ENCODE results near the gene VPS37C.

The VPS37C gene

DNA sequence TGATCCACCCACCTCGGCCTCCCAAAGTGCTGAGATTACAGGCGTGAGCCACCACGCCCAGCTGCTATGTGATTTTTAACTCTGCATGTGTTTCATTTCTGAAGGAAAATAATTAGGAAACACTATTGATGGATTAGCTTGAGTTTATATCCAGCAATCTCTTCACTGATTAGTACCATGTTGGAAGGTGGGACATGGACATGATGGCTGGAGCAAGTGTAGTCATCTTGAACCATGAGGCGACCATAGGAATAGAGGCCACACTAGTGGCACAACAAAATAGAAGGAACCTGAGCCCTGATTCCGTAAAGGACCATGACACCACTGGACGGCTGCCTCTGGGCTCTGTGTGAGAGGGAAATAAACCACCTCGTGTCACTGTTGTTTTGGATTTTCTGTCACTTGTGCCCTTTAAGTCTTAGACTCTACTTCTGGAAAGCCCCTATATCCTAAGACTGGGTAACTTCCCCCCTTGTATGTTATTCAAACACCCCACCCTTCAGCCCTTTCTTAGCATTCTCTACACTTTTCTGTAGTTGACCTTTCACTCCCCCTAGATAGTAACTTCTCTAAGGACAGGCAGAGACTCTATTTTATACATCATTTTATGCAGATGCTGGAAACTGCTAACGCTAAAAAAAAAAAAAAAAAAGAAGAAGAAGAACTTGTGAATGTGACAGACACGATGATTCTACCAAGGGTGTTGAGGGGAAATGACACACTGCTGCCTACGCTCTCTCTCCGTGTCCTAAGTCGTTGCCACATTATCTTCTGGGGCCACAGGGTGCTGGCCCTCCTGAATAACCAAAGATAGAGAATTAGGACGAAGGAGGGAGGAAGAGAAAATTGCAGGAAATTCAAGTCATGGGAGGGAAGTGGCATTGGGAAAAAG, 2.7 kb upstream of the VPS37C start:
- H3K4me1 ChIP-seq (ENCODE audit: control insufficient read depth, insufficient read depth, low read length, unreplicated experiment) = peaks cover 15% of the 10 kb centered on the region
- no peaks in the 10 kb centered on the region for H3K36me3 ChIP-seq (ENCODE audit: insufficient read depth, low read length)
- H3K79me2 ChIP-seq (ENCODE audit: control insufficient read depth, insufficient read depth, low read length, unreplicated experiment) = peaks cover 4% of the 10 kb centered on the region
- H3K4me3 ChIP-seq (ENCODE audit: low read depth, low read length) = no peak overlapping the region
- no peak overlapping the region for H2AFZ ChIP-seq (ENCODE audit: low read length, unreplicated experiment)
- H3K27ac ChIP-seq (ENCODE audit: low read depth, low read length) = no peak overlapping the region
- peaks cover 6% of the 10 kb centered on the region; the same call in 1 of the 2 replicates for H3K27me3 ChIP-seq (ENCODE audit: insufficient read depth, low read length)

DNA sequence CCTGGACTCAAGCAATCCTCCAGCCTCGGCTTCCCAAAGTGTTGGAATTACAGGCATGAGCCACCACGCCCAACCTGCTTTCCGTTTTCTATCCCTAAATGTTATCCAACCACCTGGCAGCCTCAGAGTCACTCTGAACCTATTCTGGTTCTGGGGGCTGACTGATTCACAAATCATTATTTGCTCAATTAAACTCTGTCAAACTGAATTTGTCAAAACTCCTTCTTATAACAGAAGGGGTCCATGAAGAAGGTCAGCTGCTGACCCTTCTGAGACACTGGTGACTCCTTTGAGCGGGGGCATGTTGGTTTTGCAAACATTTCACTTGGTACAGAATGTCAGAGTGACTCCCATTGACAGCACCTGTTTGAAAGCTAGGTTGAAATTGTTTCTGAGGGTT, 1.8 kb upstream of the VPS37C start:
- Histone ChIP-seq H3K36me3 (ENCODE audit: insufficient read depth, low read length) (no peaks in the 10 kb centered on the region), H3K79me2 (ENCODE audit: control insufficient read depth, insufficient read depth, low read length, unreplicated experiment) (peaks cover 10% of the 10 kb centered on the region), H3K27me3 (ENCODE audit: insufficient read depth, low read length) (no peaks in the 10 kb centered on the region; the same call in 1 of the 2 replicates), H3K27ac (ENCODE audit: low read depth, low read length) (no peak overlapping the region), H2AFZ (ENCODE audit: low read length, unreplicated experiment) (no peak overlapping the region), H3K4me1 (ENCODE audit: control insufficient read depth, insufficient read depth, low read length, unreplicated experiment) (peaks cover 21% of the 10 kb centered on the region), H3K4me3 (ENCODE audit: low read depth, low read length) (no peak overlapping the region)

DNA sequence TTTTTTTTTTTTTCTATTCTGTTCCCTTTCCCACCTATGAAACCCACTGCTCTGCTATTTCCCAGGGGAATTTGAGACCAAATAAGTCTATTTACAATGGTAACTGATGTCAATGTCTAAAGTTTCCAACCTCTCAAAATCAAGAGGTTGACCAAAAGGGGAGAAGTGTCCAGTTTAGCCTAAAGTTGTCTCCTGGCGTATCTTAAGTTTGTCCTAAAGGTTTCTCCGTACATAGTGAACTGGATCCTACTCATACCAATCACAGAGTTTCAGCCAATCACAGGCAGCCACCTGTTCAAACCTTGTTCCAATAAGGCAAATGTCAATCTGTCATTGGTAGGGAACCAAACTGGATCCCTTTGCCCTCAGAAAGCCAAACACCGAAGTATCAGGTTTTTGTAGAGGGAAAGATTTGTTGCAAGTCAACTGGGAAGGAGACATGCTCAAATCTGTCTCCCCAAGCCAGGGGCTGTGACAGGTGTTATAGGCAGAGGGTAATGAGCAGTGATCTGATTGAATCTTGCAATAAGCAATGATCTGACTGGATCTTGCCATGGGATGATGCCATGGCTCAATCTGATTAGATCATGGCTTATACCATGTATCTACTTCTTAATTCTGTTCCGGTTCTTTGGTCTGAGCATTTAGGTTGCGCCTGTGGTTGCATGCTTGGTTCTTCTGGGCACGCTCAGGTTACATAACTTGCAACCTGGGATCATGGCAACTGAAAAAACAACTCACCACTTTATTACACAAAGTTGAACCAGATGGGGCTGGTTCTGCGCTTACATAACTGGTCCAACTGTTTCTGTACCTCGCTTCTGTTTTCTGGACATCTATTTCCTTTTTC, 1.1 kb upstream of the VPS37C start:
- Histone ChIP-seq H3K4me3 (ENCODE audit: low read depth, low read length) (peak overlapping the region; percentile 94), H3K36me3 (ENCODE audit: insufficient read depth, low read length) (0 out of 2 replicates have a peak, but pooled peaks cover 2% of the 10 kb centered on the region), H3K27me3 (ENCODE audit: insufficient read depth, low read length) (no peaks in the 10 kb centered on the region; the same call in 1 of the 2 replicates), H2AFZ (ENCODE audit: low read length, unreplicated experiment) (peak overlapping the region; percentile 26), H3K4me1 (ENCODE audit: control insufficient read depth, insufficient read depth, low read length, unreplicated experiment) (peaks cover 21% of the 10 kb centered on the region), H3K27ac (ENCODE audit: low read depth, low read length) (peak overlapping the region; percentile 80; the same call in 1 of the 2 replicates), H3K79me2 (ENCODE audit: control insufficient read depth, insufficient read depth, low read length, unreplicated experiment) (peaks cover 17% of the 10 kb centered on the region)

DNA sequence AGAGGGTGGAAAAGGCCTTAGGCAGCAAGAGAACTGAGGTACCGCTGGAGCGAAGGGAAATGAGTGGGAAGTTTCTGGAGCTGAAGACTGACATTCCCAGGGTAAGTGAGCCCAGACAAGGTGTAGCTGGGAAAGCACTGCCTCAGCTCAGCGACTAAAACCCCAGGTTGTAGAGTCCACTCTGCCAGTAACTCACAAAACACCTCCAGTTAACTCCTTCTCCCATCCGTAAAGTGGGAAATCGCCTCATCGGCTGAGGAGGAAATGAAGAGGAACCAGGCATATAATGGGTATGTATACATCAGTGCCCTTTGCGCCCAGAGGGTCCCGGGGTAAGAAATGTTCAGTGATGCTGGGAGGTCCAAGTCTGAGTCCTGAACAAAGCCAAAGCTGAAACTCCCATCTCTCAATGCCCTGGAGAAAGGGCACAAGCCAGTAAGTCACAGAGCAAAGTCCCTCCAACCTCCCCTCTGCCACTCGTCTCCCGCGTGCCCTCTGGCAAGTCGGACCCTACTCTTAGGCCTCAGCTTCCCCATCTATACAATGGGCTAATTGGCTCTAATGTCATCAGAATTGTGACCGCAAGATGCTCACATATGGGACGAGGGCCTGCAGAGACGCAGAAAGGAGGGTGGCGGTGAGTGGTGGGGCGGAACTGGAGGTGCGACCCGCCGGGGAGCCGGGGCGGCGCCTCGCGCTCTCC, 588 bp downstream of the VPS37C start:
- H3K27me3 ChIP-seq (ENCODE audit: insufficient read depth, low read length) = no peaks in the 10 kb centered on the region; the same call in 1 of the 2 replicates
- H2AFZ ChIP-seq (ENCODE audit: low read length, unreplicated experiment) = peak overlapping the region; percentile 89
- peak overlapping the region; percentile 94 for H3K4me3 ChIP-seq (ENCODE audit: low read depth, low read length)
- H3K36me3 ChIP-seq (ENCODE audit: insufficient read depth, low read length) = peaks cover 11% of the 10 kb centered on the region; the same call in 1 of the 2 replicates
- H3K79me2 ChIP-seq (ENCODE audit: control insufficient read depth, insufficient read depth, low read length, unreplicated experiment) = peaks cover 26% of the 10 kb centered on the region
- H3K27ac ChIP-seq (ENCODE audit: low read depth, low read length) = peak overlapping the region; percentile 80
- peaks cover 21% of the 10 kb centered on the region for H3K4me1 ChIP-seq (ENCODE audit: control insufficient read depth, insufficient read depth, low read length, unreplicated experiment)

- Histone ChIP-seq H3K4me1 (ENCODE audit: control insufficient read depth, insufficient read depth, low read length, unreplicated experiment) (peaks cover 26% of the 10 kb centered on the region), H3K36me3 (ENCODE audit: insufficient read depth, low read length) (peaks cover 19% of the 10 kb centered on the region), H3K27ac (ENCODE audit: low read depth, low read length) (peak overlapping the region; percentile 72), H2AFZ (ENCODE audit: low read length, unreplicated experiment) (no peak overlapping the region), H3K4me3 (ENCODE audit: low read depth, low read length) (no peak overlapping the region), H3K27me3 (ENCODE audit: insufficient read depth, low read length) (no peaks in the 10 kb centered on the region), H3K79me2 (ENCODE audit: control insufficient read depth, insufficient read depth, low read length, unreplicated experiment) (peaks cover 42% of the 10 kb centered on the region)
Observed at GRCh38 chr11:61158691-61159381, 2.4 kb downstream of the VPS37C start.

DNA sequence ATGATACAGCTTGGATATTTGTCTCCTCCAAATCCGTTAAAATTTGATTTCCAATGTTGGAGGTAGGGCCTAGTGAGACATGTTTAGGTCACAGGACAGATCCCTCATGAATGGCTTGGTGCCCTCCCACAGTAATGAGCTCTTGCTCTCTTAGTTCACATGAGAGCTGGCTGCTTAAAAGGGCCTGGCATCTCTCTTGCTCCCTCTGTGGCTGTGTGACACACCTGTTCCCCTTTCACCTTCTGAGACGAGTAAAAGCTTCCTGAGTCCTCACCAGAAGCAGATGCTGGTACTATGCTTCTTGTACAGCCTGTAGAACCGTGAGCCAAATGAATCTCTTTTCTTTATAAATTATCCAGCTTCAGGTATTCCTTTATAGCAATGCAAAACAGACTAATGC, 3.5 kb downstream of the VPS37C start:
- Histone ChIP-seq H3K79me2 (ENCODE audit: control insufficient read depth, insufficient read depth, low read length, unreplicated experiment) (peaks cover 48% of the 10 kb centered on the region), H3K4me1 (ENCODE audit: control insufficient read depth, insufficient read depth, low read length, unreplicated experiment) (peaks cover 37% of the 10 kb centered on the region), H3K27me3 (ENCODE audit: insufficient read depth, low read length) (no peaks in the 10 kb centered on the region), H3K4me3 (ENCODE audit: low read depth, low read length) (no peak overlapping the region), H3K27ac (ENCODE audit: low read depth, low read length) (no peak overlapping the region), H2AFZ (ENCODE audit: low read length, unreplicated experiment) (no peak overlapping the region), H3K36me3 (ENCODE audit: insufficient read depth, low read length) (peaks cover 19% of the 10 kb centered on the region)

GRCh38 chr11:61155741-61156140, 5.5 kb downstream of the VPS37C start:
- Histone ChIP-seq H3K4me3 (ENCODE audit: low read depth, low read length) (no peak overlapping the region), H3K79me2 (ENCODE audit: control insufficient read depth, insufficient read depth, low read length, unreplicated experiment) (peaks cover 67% of the 10 kb centered on the region), H3K27ac (ENCODE audit: low read depth, low read length) (no peak overlapping the region), H3K27me3 (ENCODE audit: insufficient read depth, low read length) (no peaks in the 10 kb centered on the region), H3K36me3 (ENCODE audit: insufficient read depth, low read length) (peaks cover 19% of the 10 kb centered on the region), H2AFZ (ENCODE audit: low read length, unreplicated experiment) (no peak overlapping the region), H3K4me1 (ENCODE audit: control insufficient read depth, insufficient read depth, low read length, unreplicated experiment) (peaks cover 39% of the 10 kb centered on the region)

- peaks cover 37% of the 10 kb centered on the region for H3K4me1 ChIP-seq (ENCODE audit: control insufficient read depth, insufficient read depth, low read length, unreplicated experiment)
- no peak overlapping the region for H3K27ac ChIP-seq (ENCODE audit: low read depth, low read length)
- H3K79me2 ChIP-seq (ENCODE audit: control insufficient read depth, insufficient read depth, low read length, unreplicated experiment) = peaks cover 69% of the 10 kb centered on the region
- no peak overlapping the region for H3K4me3 ChIP-seq (ENCODE audit: low read depth, low read length)
- H3K36me3 ChIP-seq (ENCODE audit: insufficient read depth, low read length) = peaks cover 19% of the 10 kb centered on the region
- no peaks in the 10 kb centered on the region for H3K27me3 ChIP-seq (ENCODE audit: insufficient read depth, low read length)
- H2AFZ ChIP-seq (ENCODE audit: low read length, unreplicated experiment) = no peak overlapping the region
Observed at GRCh38 chr11:61155312-61155711, 5.9 kb downstream of the VPS37C start.

GRCh38 chr11:61154528-61154927, 6.7 kb downstream of the VPS37C start:
- H3K27me3 ChIP-seq (ENCODE audit: insufficient read depth, low read length) = no peaks in the 10 kb centered on the region
- H3K79me2 ChIP-seq (ENCODE audit: control insufficient read depth, insufficient read depth, low read length, unreplicated experiment) = peaks cover 70% of the 10 kb centered on the region
- H2AFZ ChIP-seq (ENCODE audit: low read length, unreplicated experiment) = no peak overlapping the region
- H3K27ac ChIP-seq (ENCODE audit: low read depth, low read length) = no peak overlapping the region
- H3K4me3 ChIP-seq (ENCODE audit: low read depth, low read length) = no peak overlapping the region
- H3K4me1 ChIP-seq (ENCODE audit: control insufficient read depth, insufficient read depth, low read length, unreplicated experiment) = peaks cover 39% of the 10 kb centered on the region
- H3K36me3 ChIP-seq (ENCODE audit: insufficient read depth, low read length) = peaks cover 19% of the 10 kb centered on the region

Measured in ACC112 (cell line).